K562 (cell line): ENCODE results near the gene ELOVL7. TPM values are rescaled to one million over a fixed set of nuclear protein-coding genes. Genes with fewer than 3 reads are reported as not detected.

Experiments used
- ATAC-seq: fragments of 200-7000 bp; cut with Tn5 transposase; 3 replicates; pipeline ENCODE4 v1.9.1; 2020; ENCODE audit warnings: moderate library complexity
- BruUV-seq: library from RNA; stranded (reverse); fragments of 400-500 nt; replicated peaks from 2 replicates; lab custom pipeline; 2021; lab: Mats Ljungman, UMichigan
- CTCF ChIA-PET: fragments of 300-600 bp; formaldehyde crosslinking; extraction: SDS; loops from one replicate; lab custom pipeline; 2021; ENCODE audit warnings: low intra/inter-chr PET ratio; lab: Yijun Ruan, JAX
- POLR2A ChIA-PET: fragments of 300-600, 350-650 bp; sonication (Branson Sonifier 250); formaldehyde crosslinking; extraction: SDS; loops from one replicate; lab custom pipeline; 2021; ENCODE audit warnings: antibody characterized with exemption, inconsistent platforms; lab: Yijun Ruan, JAX
- DNase-seq, 4 experiments: peaks; one replicate each; pipeline versions ENCODE4 v3.0.0 to v3.0.0-alpha.2; 2011 to 2018; ENCODE audit warnings: low spot score in 3 of 4, mixed read lengths in 3 of 4; ENCODE audit errors: extremely low read depth in 1 of 4
- FAIRE-seq: peaks from 2 replicates; lab custom pipeline; 2011; peaks lifted over from hg19 to GRCh38; lab: Jason Lieb, UNC
- H2AFZ ChIP-seq: 2 replicates; pipeline ENCODE4 v1.6.0; 2011; ENCODE audit warnings: low read depth, low read length, control low read depth, inconsistent platforms
- H3K27ac ChIP-seq: fragments of 200-600 bp; 3 replicates; pipeline ENCODE4 v1.8.0; 2011; ENCODE audit warnings: low read depth, mild to moderate bottlenecking, control low read depth, inconsistent platforms, low read length, moderate library complexity, mixed read lengths; ENCODE audit errors: extremely low read depth
- H3K27me3 ChIP-seq, 2 experiments: fragments of 300-600 bp in 1 of 2; 2 replicates in 1 of 2; 3 replicates in 1 of 2; pipeline versions ENCODE4 v1.6.0 to v1.8.0; 2011; ENCODE audit warnings: inconsistent platforms in 2 of 2, low read length in 2 of 2, mild to moderate bottlenecking in 1 of 2, mixed read lengths in 1 of 2, moderate library complexity in 1 of 2; ENCODE audit not compliant: control insufficient read depth in 2 of 2, insufficient read depth in 2 of 2
- H3K36me3 ChIP-seq: fragments of 300-600 bp; 3 replicates; pipeline ENCODE4 v1.8.0; 2011; ENCODE audit warnings: mild to moderate bottlenecking, low read length, inconsistent platforms; ENCODE audit not compliant: control insufficient read depth, insufficient read depth
- H3K4me1 ChIP-seq, 2 experiments: fragments of 200-600 bp in 1 of 2; replicated peaks in 1 of 2; 2 replicates in 1 of 2; 3 replicates in 1 of 2; pipeline versions ENCODE4 v1.5.1 to v1.8.0; 2011; ENCODE audit warnings: inconsistent platforms in 2 of 2, low read length in 2 of 2, mild to moderate bottlenecking in 1 of 2, mixed read lengths in 1 of 2, moderate library complexity in 1 of 2; ENCODE audit not compliant: control insufficient read depth in 2 of 2, insufficient read depth in 2 of 2
- H3K4me2 ChIP-seq: 2 replicates; pipeline ENCODE4 v1.6.1; 2011; ENCODE audit warnings: low read length, control low read depth, inconsistent platforms, mixed read lengths; ENCODE audit not compliant: insufficient read depth
- H3K4me3 ChIP-seq: fragments of 200-600 bp; sonication (generic), shearing (Covaris generic); 2 replicates; pipeline ENCODE4 v1.5.1; 2016; ENCODE audit warnings: control low read depth, inconsistent platforms
- H3K79me2 ChIP-seq: fragments of 200-600 bp; 3 replicates; pipeline ENCODE4 v1.8.0; 2011; ENCODE audit warnings: low read length, inconsistent platforms; ENCODE audit not compliant: control insufficient read depth, insufficient read depth
- H3K9ac ChIP-seq, 2 experiments: 2 replicates each; pipeline versions ENCODE4 v1.6.0 to v1.6.1; 2011; ENCODE audit warnings: low read depth in 2 of 2, low read length in 2 of 2, control low read depth in 1 of 2, inconsistent platforms in 1 of 2, mild to moderate bottlenecking in 1 of 2, mixed read lengths in 1 of 2; ENCODE audit not compliant: insufficient read depth in 1 of 2
- H3K9me1 ChIP-seq: one replicate; pipeline ENCODE4 v1.6.0; 2011; ENCODE audit warnings: inconsistent platforms, mild to moderate bottlenecking, low read length, moderate library complexity; ENCODE audit not compliant: control insufficient read depth, insufficient read depth
- H3K9me3 ChIP-seq: replicated peaks from 2 replicates; pipeline ENCODE4 v1.5.1; 2011; ENCODE audit warnings: low read depth, low read length, inconsistent platforms; ENCODE audit not compliant: control insufficient read depth, insufficient read depth
- H4K20me1 ChIP-seq: replicated peaks from 2 replicates; pipeline ENCODE4 v1.6.1; 2011; ENCODE audit warnings: low read length, inconsistent platforms, mixed read lengths; ENCODE audit not compliant: control insufficient read depth, insufficient read depth
- CREB3 ChIP-seq: fragments of 450-650 bp; conservative IDR thresholded peaks from 2 replicates; pipeline ENCODE4 v1.6.1; 2016; ENCODE audit warnings: missing genetic modification characterization, low read depth, mild to moderate bottlenecking, missing compliant biosample characterization, moderate library complexity
- HES1 ChIP-seq: fragments of 450-650 bp; IDR thresholded peaks from 2 replicates; pipeline ENCODE4 v1.6.1; 2016; ENCODE audit warnings: low read depth, mild to moderate bottlenecking, moderate library complexity
- HLTF ChIP-seq: fragments of 450-650 bp; IDR thresholded peaks from 2 replicates; pipeline ENCODE4 v1.6.1; 2016
- IRF2 ChIP-seq: sonication (generic); formaldehyde crosslinking; IDR thresholded peaks from 2 replicates; pipeline ENCODE4 v1.8.1; 2022; ENCODE audit warnings: mild to moderate bottlenecking, missing genetic modification reagents
- MITF ChIP-seq: IDR thresholded peaks from 2 replicates; pipeline ENCODE4 v1.6.1; 2014; ENCODE audit warnings: antibody characterized with exemption
- NFXL1 ChIP-seq: fragments of 450-650 bp; formaldehyde crosslinking; IDR thresholded peaks from 2 replicates; pipeline ENCODE4 v1.4.0; 2021; ENCODE audit warnings: mild to moderate bottlenecking
- RCOR1 ChIP-seq, 2 experiments: IDR thresholded peaks; 2 replicates each; pipeline ENCODE4 v1.6.1; 2012; ENCODE audit warnings: low read depth in 2 of 2, low read length in 2 of 2, borderline replicate concordance in 1 of 2, improper control_type of control experiment in 1 of 2
- RNF219 ChIP-seq: fragments of 250-450 bp; sonication (Bioruptor Pico); IDR thresholded peaks from 2 replicates; pipeline ENCODE4 v1.5.0; 2022; ENCODE audit warnings: mild to moderate bottlenecking
- SREBF1 ChIP-seq: fragments of 150-350 bp; IDR thresholded peaks from 2 replicates; pipeline ENCODE4 v1.6.1; 2014; ENCODE audit warnings: antibody characterized with exemption, low read depth, low read length, borderline replicate concordance
- TEAD2 ChIP-seq: fragments of 450-650 bp; IDR thresholded peaks from 2 replicates; pipeline ENCODE4 v1.6.1; 2016; ENCODE audit warnings: missing genetic modification characterization, control low read depth, missing compliant biosample characterization
- ZNF12 ChIP-seq: sonication (generic); formaldehyde crosslinking; IDR thresholded peaks from 2 replicates; pipeline ENCODE4 v1.4.0; 2020; ENCODE audit warnings: mild to moderate bottlenecking, missing genetic modification reagents
- ZNF518B ChIP-seq: fragments of 250-450 bp; sonication (Bioruptor Pico); IDR thresholded peaks from 2 replicates; pipeline ENCODE4 v1.5.0; 2021; ENCODE audit warnings: mild to moderate bottlenecking, moderate library complexity
- WGBS: fragments of 100-300 bp; shearing (Covaris generic); methylation state at CpG from one replicate; pipeline ENCODE4 v1.1.6; 2016; ENCODE audit warnings: low coverage, mixed read lengths; ENCODE audit not compliant: insufficient coverage; ENCODE audit errors: missing lambda C conversion rate; 5-methylcytosine and 5-hydroxymethylcytosine counted together
- in situ Hi-C: fragments of 300-500 bp; cut with MboI; formaldehyde crosslinking; loops from 4 replicates; pipeline ENCODE4 v1.15.0; 2018; ENCODE audit warnings: inconsistent platforms, mixed read lengths
- intact Hi-C: fragments of 100-400 bp; cut with micrococcal nuclease; formaldehyde crosslinking; loops from 2 replicates; pipeline ENCODE4 v1.14.2; 2022
- polyA plus RNA-seq, 8 experiments: library from polyadenylated mRNA; depleted of rRNA in 4 of 8; stranded (reverse) in 5 of 8; unstranded in 3 of 8; fragments of >200 nt; fragmentation: Nextera tagmentation in 2 of 8; fragmentation: Illumina TruSeq in 1 of 8; extraction: Ambion mirVana in 2 of 8; extraction: Trizol in 1 of 8; gene quantifications; 2 replicates each; pipeline versions ENCODE4 v1.2.1 to v1.2.3, GENCODE V29; 2011 to 2014; ENCODE audit warnings: inconsistent platforms in 1 of 8, missing spikeins in 1 of 8
- total RNA-seq, 7 experiments: library from RNA; depleted of rRNA in 6 of 7; stranded (reverse); fragments of >200 nt in 6 of 7; fragmentation: Illumina TruSeq in 2 of 7; extraction: Trizol in 2 of 7; gene quantifications; 2 replicates each; pipeline versions ENCODE4 v1.2.1 to v1.2.3, GENCODE V29; 2011 to 2021; ENCODE audit warnings: low replicate concordance in 1 of 7

ELOVL7 gene
- total and polyA plus RNA-seq, 9 of the 15 experiments (the other 6 are each of a cell fraction or from before 2014, with no cell fraction given): 4.5 to 12.3 (median 6.9) TPM

- H3K79me2 ChIP-seq: no peaks in the 10 kb centered on the region
- FAIRE-seq (no peak), ATAC-seq (no peak), DNase-seq (no peak)
- intact Hi-C loops: no loop called here
- ChIA-PET CTCF (no interaction called here), POLR2A (no interaction called here)
- no peak overlapping the region for H3K4me2 ChIP-seq
- H2AFZ ChIP-seq: no peak overlapping the region
- H3K4me3 ChIP-seq: no peak overlapping the region
- WGBS: 77% methylated on average over 2 of the region's 2 CpGs
- peaks cover 5% of the 10 kb centered on the region; the same call in 2 of the 3 replicates for H3K36me3 ChIP-seq
- no TSS peak for BruUV-seq
- H3K27ac ChIP-seq: no peak overlapping the region
- no peaks in the 10 kb centered on the region for H3K4me1 ChIP-seq
- H3K27me3 ChIP-seq: no peaks in the 10 kb centered on the region
- no peaks in the 10 kb centered on the region for H3K9me3 ChIP-seq
- in situ Hi-C loops: no loop called here
- H3K9ac ChIP-seq: no peak overlapping the region
- no peaks in the 10 kb centered on the region for H3K9me1 ChIP-seq
- H4K20me1 ChIP-seq: no peaks in the 10 kb centered on the region
- TF ChIP-seq RCOR1 (IDR thresholded peaks at IDR 0.05; ENCODE audit: borderline replicate concordance in 1 of 2, low read depth in 2 of 2, low read length in 2 of 2): no peak
- no peak for TF ChIP-seq RNF219 (CRISPR knock-in tag)
- TF ChIP-seq ZNF12: no peak
- no peak for TF ChIP-seq ZNF518B
- TF ChIP-seq NFXL1 (CRISPR knock-in tag): no peak
- TF ChIP-seq IRF2 (CRISPR knock-in tag): no peak
- no peak for TF ChIP-seq HES1
- no peak for TF ChIP-seq HLTF
- TF ChIP-seq TEAD2 (tag): no peak
- TF ChIP-seq CREB3: no peak
- no peak for TF ChIP-seq MITF
- TF ChIP-seq SREBF1: no peak
Observed at GRCh38 chr5:60888359-60889061, 44.4 kb upstream of the ELOVL7 start.
